DMS 273 (cell line): ENCODE measurements around the gene POLDIP2.

Experiments
- DNase-seq: peaks from one replicate; lab custom pipeline; 2025; ENCODE audit not compliant: unreplicated experiment; lab: John Stamatoyannopoulos, UW

The POLDIP2 gene

DNA sequence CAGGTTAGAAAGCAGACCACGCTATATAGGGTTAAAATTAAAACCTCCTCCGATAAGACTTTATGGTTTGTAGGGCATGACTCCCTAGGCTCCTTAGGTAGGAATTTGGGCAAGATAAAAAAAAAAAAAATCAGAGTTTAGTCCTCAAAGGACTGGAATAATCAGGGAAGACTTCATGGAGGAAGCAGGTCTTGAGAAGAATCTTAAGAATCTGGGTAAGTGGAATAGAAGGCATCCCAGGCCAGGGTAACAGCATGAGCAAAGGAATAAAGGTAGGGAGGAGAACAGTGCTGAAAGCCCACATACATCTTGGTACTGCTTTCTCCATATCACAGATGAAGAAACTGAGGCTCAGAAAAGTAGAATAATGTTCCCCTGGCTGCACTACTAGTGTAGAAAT, 33.2 kb upstream of the POLDIP2 start:
- no peak for DNase-seq

DNA sequence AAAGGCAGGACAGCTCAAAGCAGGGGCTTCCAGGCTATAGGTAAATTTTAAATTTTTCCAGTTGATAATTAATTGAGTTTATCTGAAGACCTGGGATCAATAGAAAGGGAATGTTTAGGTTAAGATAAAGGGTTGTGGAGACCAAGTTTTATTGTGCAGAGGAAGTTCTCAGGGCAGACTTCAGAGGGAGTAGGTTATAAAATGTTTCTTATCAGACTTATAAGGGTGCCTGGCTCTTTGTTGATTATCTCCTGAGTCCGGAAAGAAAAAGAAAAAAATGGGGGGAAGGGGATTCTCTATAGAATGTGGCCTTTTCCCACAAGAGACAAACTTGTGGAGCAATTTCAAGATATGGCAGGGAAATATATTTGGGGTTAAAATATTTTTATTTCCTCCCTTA, 32.8 kb upstream of the POLDIP2 start:
- no peak for DNase-seq

DNA sequence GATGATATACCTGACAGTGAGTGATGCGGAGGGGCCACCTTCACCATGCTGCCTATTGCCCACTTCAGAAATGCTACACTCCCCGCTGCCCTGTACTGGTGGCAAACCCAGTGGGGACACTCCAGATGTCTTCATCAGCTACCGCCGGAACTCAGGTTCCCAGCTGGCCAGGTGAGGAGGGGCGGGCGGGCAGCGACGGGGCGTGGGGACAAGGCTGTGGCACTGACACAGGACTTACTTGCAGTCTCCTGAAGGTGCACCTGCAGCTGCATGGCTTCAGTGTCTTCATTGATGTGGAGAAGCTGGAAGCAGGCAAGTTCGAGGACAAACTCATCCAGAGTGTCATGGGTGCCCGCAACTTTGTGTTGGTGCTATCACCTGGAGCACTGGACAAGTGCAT, 30.8 kb upstream of the POLDIP2 start:
- DNase-seq = no peak

DNA sequence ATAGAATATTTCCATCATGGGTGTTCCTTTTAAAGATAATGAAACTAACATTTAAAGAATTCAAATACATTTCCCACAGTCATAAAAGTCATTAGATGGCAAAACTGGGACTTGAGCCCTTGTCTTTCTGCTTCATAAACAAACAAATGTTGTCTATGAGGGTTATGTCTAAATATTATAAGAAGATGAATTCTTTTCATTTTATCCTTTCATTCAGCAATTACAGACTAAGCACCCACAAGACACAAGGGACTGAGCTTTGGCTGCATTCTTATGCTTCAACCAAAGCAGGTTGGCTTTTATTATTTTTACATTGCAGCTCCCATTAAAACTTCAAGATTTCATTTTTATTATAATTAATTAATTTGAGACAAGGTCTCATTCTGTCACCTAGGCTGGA, 29.1 kb upstream of the POLDIP2 start:
- no peak for DNase-seq

DNA sequence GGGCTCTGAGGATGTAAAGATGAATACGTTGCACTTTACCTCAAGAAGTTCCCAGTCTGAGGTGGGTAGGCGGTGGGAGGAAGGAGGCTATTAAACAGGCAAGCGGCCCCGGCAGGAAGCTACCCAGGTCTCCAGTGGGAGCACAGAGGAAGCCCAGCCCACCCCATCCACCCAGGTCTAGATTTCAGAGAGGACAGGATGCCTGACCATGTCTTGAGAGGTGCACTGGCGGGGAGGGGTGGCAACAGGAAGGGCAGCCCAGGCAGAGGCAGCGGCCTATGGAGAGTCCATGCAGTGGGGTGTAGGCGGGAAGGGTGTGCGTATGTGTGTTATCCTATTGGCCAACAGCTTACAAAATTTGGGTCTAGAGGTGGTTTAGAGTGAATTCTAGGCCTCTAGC, 28.1 kb upstream of the POLDIP2 start:
- no peak for DNase-seq

DNA sequence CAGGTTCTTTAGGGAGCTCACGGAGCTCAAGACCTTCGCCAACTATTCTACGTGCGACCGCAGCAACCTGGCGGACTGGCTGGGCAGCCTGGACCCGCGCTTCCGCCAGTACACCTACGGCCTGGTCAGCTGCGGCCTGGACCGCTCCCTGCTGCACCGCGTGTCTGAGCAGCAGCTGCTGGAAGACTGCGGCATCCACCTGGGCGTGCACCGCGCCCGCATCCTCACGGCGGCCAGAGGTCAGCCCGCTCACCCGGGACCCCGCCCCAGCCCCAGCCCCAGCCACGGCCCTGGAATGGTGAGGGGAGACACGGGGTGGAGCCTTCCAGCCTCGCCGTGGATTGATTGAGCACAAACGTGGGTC, 27.7 kb upstream of the POLDIP2 start:
- DNase-seq = no peak

DNA sequence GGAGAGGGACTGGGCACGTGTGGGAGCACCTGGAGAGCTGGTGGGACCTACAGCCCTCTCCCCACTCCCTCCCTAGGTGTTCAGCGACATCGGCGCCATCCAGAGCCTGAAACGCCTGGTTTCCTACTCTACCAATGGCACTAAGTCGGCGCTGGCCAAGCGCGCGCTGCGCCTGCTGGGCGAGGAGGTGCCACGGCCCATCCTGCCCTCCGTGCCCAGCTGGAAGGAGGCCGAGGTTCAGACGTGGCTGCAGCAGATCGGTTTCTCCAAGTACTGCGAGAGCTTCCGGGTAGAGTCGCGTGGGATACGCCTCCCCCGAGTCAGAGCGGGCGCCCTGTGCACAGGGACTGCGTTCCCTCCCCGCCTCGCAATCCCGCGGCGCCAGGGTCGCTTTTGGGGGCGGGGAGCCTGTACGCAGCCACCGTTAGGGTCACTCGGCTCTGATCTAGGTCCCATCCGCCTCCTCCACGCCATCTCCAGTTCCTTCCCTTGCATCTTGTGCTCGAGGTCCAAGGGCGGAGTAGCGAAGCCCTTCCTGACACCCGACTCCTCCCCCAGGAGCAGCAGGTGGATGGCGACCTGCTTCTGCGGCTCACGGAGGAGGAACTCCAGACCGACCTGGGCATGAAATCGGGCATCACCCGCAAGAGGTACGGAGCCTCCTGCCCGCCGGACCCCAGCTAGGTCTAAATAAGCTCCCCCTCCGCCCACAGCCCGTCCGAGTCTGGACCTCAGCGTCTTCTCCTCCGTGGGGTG, 27.1 kb upstream of the POLDIP2 start:
- DNase-seq = no peak

DNA sequence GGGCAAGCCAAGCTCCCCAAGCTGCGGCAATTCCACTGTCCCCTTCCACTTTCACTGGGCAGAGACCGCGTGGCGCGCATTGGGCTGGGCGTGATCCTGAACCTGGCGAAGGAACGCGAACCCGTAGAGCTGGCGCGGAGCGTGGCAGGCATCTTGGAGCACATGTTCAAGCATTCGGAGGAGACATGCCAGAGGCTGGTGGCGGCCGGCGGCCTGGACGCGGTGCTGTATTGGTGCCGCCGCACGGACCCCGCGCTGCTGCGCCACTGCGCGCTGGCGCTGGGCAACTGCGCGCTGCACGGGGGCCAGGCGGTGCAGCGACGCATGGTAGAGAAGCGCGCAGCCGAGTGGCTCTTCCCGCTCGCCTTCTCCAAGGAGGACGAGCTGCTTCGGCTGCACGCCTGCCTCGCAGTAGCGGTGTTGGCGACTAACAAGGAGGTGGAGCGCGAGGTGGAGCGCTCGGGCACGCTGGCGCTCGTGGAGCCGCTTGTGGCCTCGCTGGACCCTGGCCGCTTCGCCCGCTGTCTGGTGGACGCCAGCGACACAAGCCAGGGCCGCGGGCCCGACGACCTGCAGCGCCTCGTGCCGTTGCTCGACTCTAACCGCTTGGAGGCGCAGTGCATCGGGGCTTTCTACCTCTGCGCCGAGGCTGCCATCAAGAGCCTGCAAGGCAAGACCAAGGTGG, 24.0 kb upstream of the POLDIP2 start:
- no peak for DNase-seq

DNA sequence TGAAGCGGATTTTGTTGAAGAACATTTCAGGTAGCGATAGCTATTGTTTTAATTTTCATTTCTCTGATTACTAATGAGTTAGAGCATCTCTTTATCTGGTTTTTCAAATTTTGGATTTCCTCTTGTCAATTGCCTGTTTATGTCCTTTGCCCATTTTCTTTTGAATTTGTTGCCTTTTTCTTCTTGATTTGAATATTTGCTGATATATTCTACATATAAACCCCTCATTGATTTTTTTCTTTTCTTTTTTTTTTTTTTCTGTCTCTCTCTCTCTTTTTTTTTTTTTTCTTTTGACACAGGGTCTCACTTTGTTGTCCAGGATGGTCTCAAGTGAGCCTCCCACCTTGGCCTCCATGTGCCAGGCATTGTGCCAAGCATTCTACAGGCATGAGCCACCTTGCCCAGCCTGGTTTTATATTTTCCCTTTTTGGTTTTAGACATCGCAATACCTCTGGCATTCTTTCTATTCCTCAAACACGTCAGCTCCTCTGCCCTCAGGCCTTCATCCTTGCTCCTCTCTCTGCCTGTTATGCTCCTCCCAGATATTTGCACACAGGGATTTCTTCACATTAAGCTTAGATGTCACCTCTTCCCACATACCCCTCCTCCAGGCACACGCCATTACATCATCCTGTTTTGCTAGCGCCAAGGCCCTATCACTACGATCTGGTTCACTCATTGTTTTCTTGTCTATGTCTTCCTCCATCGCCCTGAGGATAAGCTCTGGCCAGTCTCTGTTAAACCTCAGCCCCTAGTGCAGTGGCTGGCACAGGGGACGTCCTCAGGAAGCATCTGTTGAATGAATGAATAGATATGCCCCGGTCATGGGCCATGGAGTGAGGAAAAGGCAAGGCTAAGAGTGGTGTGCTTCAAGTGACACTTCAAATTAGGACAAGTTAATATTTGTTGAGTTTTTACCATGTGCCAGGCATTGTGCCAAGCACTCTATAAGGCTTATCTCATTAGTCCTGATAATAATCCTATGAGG, 22.8 kb upstream of the POLDIP2 start:
- DNase-seq = no peak

DNA sequence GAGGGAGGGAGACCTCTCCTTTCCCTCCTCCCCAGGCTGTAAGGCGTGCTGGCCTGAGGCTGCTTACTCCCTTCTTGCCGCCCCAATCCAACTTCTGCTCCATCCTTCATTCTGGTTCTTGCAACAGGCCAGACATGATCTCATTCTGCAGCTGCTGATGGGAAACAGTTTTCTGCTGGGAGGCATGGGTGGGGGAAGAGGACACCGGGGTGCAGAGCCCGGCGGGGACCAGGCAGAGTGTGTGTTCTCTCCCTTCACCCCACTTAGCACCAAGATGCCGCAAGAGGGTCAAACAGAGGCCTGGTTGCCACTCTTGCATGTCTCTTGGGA, 15.6 kb upstream of the POLDIP2 start:
- DNase-seq = peak; percentile 50

DNA sequence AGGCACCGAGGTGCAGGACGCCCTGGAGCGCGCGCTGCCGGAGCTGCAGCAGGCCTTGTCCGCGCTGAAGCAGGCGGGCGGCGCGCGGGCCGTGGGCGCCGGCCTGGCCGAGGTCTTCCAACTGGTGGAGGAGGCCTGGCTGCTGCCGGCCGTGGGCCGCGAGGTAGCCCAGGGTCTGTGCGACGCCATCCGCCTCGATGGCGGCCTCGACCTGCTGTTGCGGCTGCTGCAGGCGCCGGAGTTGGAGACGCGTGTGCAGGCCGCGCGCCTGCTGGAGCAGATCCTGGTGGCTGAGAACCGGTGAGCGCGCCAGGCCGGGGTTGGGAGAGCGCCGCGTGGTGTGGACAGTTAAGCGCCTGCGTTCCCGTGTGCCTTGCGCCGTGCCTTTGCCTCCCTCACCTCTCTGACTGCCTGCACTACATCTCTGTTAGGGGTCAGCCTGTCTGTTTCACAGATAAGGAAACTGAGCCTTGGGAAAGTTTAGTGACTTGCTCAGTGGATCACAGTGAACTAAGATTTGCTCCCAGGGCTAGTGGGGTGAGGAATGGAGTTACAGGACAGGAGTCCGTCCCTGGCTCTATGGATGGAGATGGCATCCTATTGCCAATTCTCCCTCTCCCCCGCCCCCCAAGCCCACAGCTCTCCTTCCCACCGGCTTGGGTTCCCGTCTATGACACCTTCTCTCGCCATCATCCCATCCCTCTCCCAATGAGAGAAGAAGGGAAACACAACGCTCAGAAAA, 15.0 kb upstream of the POLDIP2 start:
- DNase-seq = peak; percentile 74

DNA sequence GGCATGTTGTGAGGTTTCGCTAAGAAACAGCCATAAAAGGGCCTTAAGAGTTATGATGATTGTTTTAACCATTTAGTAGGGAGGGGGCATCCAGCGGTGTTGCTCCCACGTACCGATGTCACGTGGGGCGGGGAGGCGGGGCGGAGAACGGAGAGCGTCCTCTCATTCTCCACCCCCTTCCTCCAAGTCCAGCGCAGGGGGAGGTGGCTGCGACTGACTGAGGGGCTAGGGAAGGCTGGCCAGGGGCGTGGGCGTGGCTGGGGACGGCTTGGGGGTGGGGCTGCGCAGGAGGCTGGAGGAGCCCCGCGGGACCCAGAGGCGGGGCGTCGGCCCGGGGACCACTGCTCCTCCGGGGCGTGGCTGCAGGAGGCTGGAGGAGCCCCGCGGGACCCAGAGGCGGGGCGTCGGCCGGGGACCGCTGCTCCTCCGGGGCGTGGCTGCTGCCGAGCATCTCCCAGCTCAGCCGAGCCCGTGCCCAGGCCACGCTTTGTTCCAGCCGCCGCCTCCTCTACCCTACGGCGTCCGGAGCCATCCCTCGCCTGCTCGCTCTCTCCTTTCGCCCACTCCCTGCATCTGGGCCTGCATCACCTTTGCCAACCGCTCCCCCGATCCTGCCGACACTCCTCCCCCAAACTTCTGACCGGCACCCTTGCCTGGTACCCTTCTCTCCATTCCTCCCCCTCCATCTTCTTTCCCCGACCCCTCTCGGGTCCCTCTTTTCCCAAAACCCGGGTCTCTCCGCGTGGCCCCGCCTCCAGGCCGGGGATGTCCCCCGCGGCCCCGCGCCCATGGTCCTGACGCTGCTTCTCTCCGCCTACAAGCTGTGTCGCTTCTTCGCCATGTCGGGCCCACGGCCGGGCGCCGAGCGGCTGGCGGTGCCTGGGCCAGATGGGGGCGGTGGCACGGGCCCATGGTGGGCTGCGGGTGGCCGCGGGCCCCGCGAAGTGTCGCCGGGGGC, 14.2 kb upstream of the POLDIP2 start, which contains the start of gene SARM1:
Gene SARM1, plus strand, starts transcription at position 450 of the 958 bp plus-strand sequence. Its CDS starts 339 bp downstream, at position 789.
- DNase-seq = peak; percentile 97

DNA sequence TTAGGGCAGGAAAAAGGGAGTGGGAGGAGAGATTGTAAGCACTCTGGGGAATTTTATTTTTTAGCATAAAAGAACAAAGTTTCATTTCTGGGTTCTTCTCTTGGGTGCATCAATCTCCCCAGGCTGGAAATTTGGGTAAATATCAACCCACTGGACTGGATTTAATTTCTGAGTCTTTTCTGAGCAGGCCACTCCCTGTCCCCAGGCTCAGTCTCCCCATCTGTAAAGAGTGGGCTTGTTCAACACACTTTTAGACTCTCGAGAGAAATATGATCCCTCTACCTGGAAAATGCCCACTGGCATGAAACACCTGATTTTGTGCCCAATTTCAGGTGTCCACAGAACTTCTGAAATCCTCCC, 13.4 kb upstream of the POLDIP2 start:
- DNase-seq = no peak

DNA sequence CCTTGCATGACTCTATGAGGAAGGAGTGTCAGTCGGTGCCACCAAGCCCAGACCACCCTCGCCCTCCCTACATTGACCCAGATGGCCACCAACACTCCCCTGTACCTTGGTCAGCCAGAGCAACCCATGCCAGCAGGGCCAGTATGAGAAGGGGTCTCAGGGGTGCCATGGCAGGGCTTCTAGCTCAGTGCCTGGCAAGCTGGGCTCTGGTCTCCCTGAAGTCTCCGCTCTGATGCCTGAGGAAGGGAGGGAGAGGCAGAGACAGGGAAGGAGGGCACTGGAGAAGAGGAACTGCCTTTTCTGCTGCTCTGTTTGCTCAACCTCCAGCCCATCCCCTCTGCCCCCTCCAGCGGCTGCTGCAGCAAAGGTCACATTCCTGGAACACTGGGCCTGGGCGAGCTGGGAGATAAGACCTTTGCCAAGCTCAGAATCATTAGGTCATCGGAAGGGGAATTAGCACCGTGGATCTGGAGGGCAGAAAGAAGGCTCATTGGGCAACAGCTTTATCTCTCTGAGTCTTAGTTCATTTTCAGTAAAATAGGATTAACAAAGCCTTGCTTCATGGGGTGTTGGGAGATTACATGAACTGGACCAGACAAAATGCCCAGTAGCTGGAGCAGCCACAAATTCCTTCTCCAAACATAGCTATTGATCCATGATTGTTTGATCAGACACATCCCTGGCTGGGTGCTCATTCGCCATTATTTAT, 12.9 kb upstream of the POLDIP2 start, which contains the start of gene VTN:
Gene VTN, minus strand, starts transcription at position 273 of the 709 bp plus-strand sequence. Its CDS starts 104 bp downstream, at position 169.
- peak; percentile 54 for DNase-seq

DNA sequence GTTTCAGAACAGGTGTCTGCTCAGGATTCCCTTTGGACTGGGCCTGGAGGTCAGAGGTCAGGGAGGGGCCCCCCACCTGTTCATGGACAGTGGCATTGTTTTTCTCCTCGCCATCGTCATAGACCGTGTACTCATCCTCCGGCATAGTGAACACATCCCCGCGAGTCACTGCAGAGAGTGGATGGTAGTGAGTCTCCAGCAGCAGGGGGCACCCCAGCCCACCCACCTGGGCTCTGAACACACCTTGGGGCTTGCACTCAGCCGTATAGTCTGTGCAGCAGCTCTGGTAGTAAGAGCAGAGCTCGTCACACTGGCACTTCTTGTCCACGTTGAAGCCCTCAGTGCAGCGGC, 12.3 kb upstream of the POLDIP2 start:
- no peak for DNase-seq

DNA sequence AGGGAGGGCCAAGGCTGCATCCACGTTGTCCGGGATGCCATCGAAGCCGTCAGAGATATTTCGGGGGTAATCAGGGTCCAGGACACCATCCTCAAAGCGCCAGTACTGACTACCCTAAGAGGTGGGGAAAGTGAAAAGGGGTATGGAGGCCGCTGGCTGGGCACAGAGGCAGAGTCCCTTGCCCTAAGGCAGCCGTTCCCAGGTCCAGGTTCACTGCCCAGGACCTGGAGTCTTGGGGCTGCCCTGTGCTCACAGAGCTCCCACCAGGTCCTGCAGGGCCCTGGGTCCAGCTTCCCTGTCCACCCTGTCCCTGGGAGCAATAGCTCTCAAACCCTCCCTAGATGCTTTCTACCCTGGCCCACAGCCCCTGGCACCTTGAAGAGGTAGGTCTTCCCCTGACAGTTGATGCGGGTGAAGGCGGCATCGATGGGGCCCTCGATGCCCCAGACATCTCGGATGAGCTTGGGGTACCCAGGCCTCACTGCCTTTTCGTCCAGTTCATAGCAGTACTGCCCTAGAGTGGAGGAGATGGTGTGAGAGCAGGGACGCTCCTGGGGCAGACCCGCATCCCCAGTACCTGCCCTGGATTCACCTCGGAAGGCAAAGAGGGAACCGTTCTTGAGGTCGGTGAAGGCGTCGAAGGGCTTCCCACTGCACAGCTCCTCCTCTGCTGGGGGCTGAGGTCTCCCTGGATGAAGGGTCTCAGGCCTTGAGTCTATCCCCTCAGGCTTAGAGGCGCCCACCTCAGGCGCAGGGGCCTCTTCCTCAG, 11.8 kb upstream of the POLDIP2 start:
- no peak for DNase-seq

DNA sequence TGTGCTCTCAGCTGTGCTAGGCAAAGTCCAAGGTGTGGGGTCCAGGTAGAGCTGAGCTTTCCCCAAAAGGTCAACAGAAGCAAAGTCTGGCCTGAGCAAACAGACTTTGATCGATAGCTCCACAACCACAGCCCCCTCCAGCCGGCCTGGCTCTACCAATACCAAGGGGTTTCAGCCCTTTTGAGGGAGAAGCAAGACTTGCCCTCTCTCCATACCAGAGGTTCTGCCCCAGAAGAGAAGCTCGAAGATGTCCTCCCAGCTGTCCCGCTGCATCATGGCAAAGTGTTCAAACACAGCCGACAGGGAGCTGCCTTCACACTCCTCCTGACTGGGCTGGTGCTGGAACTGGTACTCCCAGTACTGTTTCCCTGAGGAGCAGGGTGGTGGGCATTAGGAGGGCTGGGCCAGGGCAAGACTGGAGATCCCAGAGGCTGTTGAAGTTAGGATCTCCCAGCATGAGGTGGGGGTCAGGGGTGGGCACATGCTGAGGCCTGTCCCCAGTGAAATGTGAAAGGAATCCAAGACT, 11.0 kb upstream of the POLDIP2 start:
- no peak for DNase-seq

DNA sequence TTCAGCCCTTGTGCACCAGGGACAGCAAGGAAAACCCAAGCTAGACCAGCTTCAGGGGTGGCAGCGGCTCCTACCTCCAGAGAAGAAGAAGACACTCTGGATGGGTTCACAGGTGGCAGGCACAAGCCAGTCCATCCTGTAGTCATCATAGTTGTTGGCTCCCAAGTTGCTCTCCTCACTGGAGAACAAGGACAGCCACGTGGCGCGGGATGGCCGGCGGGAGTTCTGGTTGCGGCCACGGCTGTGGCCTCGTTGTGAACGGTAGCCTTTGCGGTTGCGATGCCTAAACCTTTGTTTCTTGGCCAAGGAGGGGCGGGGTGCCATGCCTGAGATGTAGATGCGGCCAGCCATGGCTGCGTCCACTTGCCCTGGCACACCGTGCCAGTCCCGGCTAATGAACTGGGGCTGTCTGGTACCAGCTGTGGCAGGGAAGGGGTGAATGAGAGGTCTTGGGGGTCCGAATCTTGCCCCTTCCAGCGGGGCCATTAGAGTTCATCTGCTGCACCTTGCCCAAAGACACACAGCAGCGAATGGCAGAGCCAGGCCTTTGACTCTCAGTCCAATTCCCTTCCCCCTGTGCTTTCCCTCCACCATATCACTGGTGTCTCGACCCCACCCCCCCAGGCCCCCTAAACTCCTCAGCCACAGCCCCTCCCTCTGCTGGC, 10.4 kb upstream of the POLDIP2 start:
- no peak for DNase-seq
